Activated CD8-positive, alpha-beta T cell treated with anti-CD3 and anti-CD28 coated beads for 36 hours (primary cell): ENCODE results near the gene NADK2. TPM values are rescaled to one million over a fixed set of nuclear protein-coding genes. Genes with fewer than 3 reads are reported as not detected.

ENCODE experiments used
- ATAC-seq: fragments of 200-7000 bp; cut with Tn5 transposase; one replicate; pipeline ENCODE4 v1.10.0; 2021; ENCODE audit warnings: mild to moderate bottlenecking, moderate library complexity
- CTCF ChIA-PET: fragments of 350-600 bp; sonication (Branson Sonifier 250); formaldehyde crosslinking; loops from one replicate; lab custom pipeline; 2021; ENCODE audit warnings: antibody characterized with exemption; lab: Charles Lee
- POLR2A ChIA-PET: fragments of 350-600 bp; sonication (Branson Sonifier 250); formaldehyde crosslinking; loops from one replicate; lab custom pipeline; 2021; ENCODE audit warnings: antibody characterized with exemption; lab: Charles Lee
- DNase-seq: peaks from one replicate; pipeline ENCODE4 v3.0.0-alpha.2; 2020
- H3K27ac Mint-ChIP-seq: one replicate; pipeline ENCODE4 v1.8.0; 2021; ENCODE audit warnings: mild to moderate bottlenecking, mixed read lengths
- H3K27me3 Mint-ChIP-seq: one replicate; pipeline ENCODE4 v1.8.0; 2021; ENCODE audit warnings: mixed read lengths
- H3K36me3 Mint-ChIP-seq: one replicate; pipeline ENCODE4 v1.8.0; 2021; ENCODE audit warnings: low read depth, mixed read lengths
- H3K4me1 Mint-ChIP-seq: one replicate; pipeline ENCODE4 v1.8.0; 2021; ENCODE audit warnings: low read depth, mixed read lengths
- H3K4me3 Mint-ChIP-seq: one replicate; pipeline ENCODE4 v1.8.0; 2021; ENCODE audit warnings: mild to moderate bottlenecking, moderate library complexity, mixed read lengths
- H3K9me3 Mint-ChIP-seq: one replicate; pipeline ENCODE4 v1.8.0; 2021; ENCODE audit warnings: mixed read lengths
- CTCF ChIP-seq: fragments of 200-600 bp; IDR thresholded peaks from one replicate; pipeline ENCODE4 v1.8.0; 2022; ENCODE audit warnings: antibody characterized with exemption, mild to moderate bottlenecking
- intact Hi-C: fragments of 100-400 bp; cut with micrococcal nuclease; formaldehyde crosslinking; loops from one replicate; pipeline ENCODE4 v1.10.0; 2022
- total RNA-seq, 2 experiments: library from RNA; stranded (reverse); gene quantifications; one replicate each; pipeline ENCODE4 v1.2.3, GENCODE V29; 2021

Gene NADK2
- total RNA-seq, 2 experiments from 2014 or later: 22.7 to 25.2 TPM

GRCh38 chr5:36215910-36216309 lies 25.8 kb downstream of the NADK2 start:
- DNase-seq (no peak), ATAC-seq (no peak)
- ChIA-PET POLR2A (no interaction called here), CTCF (interaction anchor here (1.5 kb wide), 1 partner anchor 26 kb away, joined by 6 read pairs; the partner anchor contains the start of gene NADK2)
- Mint-ChIP-seq H3K4me3 (no peak overlapping the region), H3K27me3 (no peaks in the 10 kb centered on the region), H3K36me3 (peaks cover 26% of the 10 kb centered on the region), H3K9me3 (no peaks in the 10 kb centered on the region), H3K27ac (no peak overlapping the region), H3K4me1 (no peaks in the 10 kb centered on the region)
- intact Hi-C loops: no loop called here
- no peak for TF ChIP-seq CTCF

- DNase-seq: no peak
Observed at GRCh38 chr5:36214436-36214835, 27.3 kb downstream of the NADK2 start.

GRCh38 chr5:36209664-36210063 lies 32.1 kb downstream of the NADK2 start:
- Mint-ChIP-seq H3K4me3 (no peak overlapping the region), H3K27me3 (no peaks in the 10 kb centered on the region)

More at GRCh38 chr5:36214436-36214835, 27.3 kb downstream of the NADK2 start:
- TF ChIP-seq CTCF: no peak
- Mint-ChIP-seq H3K27me3 (no peaks in the 10 kb centered on the region), H3K9me3 (no peaks in the 10 kb centered on the region), H3K4me1 (no peaks in the 10 kb centered on the region), H3K4me3 (no peak overlapping the region), H3K27ac (no peak overlapping the region), H3K36me3 (peaks cover 23% of the 10 kb centered on the region)
- ChIA-PET POLR2A (no interaction called here), CTCF (no interaction called here)
- intact Hi-C loops: no loop called here
- ATAC-seq: no peak

GRCh38 chr5:36208786-36209185 lies 32.9 kb downstream of the NADK2 start:
- CTCF ChIA-PET: no interaction called here
- Mint-ChIP-seq H3K9me3 (no peaks in the 10 kb centered on the region), H3K4me1 (no peaks in the 10 kb centered on the region), H3K4me3 (no peak overlapping the region), H3K27ac (no peak overlapping the region), H3K36me3 (peaks cover 23% of the 10 kb centered on the region), H3K27me3 (no peaks in the 10 kb centered on the region)
- DNase-seq (no peak), ATAC-seq (no peak)
- intact Hi-C loops: no loop called here
- TF ChIP-seq CTCF: no peak
- POLR2A ChIA-PET: no interaction called here

More at GRCh38 chr5:36209664-36210063, 32.1 kb downstream of the NADK2 start:
- ATAC-seq: no peak
- intact Hi-C loops: no loop called here
- ChIA-PET POLR2A (no interaction called here), CTCF (no interaction called here)
- no peaks in the 10 kb centered on the region for H3K9me3 Mint-ChIP-seq
- peaks cover 23% of the 10 kb centered on the region for H3K36me3 Mint-ChIP-seq
- H3K27ac Mint-ChIP-seq: no peak overlapping the region
- TF ChIP-seq CTCF: no peak
- no peak for DNase-seq
- no peaks in the 10 kb centered on the region for H3K4me1 Mint-ChIP-seq

- ATAC-seq (no peak), DNase-seq (no peak)
- ChIA-PET POLR2A (no interaction called here), CTCF (no interaction called here)
- intact Hi-C loops: no loop called here
- Mint-ChIP-seq H3K4me3 (no peak overlapping the region), H3K27me3 (no peaks in the 10 kb centered on the region), H3K36me3 (peaks cover 19% of the 10 kb centered on the region), H3K9me3 (no peaks in the 10 kb centered on the region), H3K4me1 (no peaks in the 10 kb centered on the region), H3K27ac (no peak overlapping the region)
- TF ChIP-seq CTCF: no peak
Observed at GRCh38 chr5:36206913-36207312, 34.8 kb downstream of the NADK2 start.
